ENCODE data around the gene FSHB.
"Not testable (repeated sequence)": the region's sequence is repeated elsewhere in the genome, so short reads cannot be mapped to it uniquely, and the experiment has no call there.

Gene FSHB

GRCh38 chr11:30230714-30231113, at the start of gene FSHB:
TSS of gene FSHB (plus strand) at chr11:30231014. CDS start at chr11:30231903, 889 bp downstream.
- no peaks in the 10 kb centered on the region for H3K9me3 ChIP-seq (ENCODE audit: control insufficient read depth, low read length)
- no peak within 1 kb of the TSS for H3K4me2 ChIP-seq (ENCODE audit: low read length)
- no peak within 1 kb of the TSS for H3K9ac ChIP-seq
- H3K27ac ChIP-seq: no peak within 1 kb of the TSS
- no peaks in the 10 kb centered on the region for H3K79me2 ChIP-seq
- no peak for TF ChIP-seq CTCF (IDR thresholded peaks at IDR 0.05)
- H3K36me3 ChIP-seq (ENCODE audit: control insufficient read depth, insufficient read depth, low read length): no peaks in the 10 kb centered on the region
- no peaks in the 10 kb centered on the region for H3K4me1 ChIP-seq
- no peak within 1 kb of the TSS for H3K4me3 ChIP-seq (ENCODE audit: low read depth, low read length)
- no peak within 1 kb of the TSS for H2AFZ ChIP-seq
- no peaks in the 10 kb centered on the region for H3K27me3 ChIP-seq (ENCODE audit: control insufficient read depth, insufficient read depth, low read length)

GRCh38 chr11:30186748-30187147, 44.1 kb upstream of the FSHB start:
- Histone ChIP-seq H3K9me3 (ENCODE audit: control insufficient read depth, low read length) (no peaks in the 10 kb centered on the region), H3K79me2 (no peaks in the 10 kb centered on the region), H3K36me3 (ENCODE audit: control insufficient read depth, insufficient read depth, low read length) (no peaks in the 10 kb centered on the region), H3K27me3 (ENCODE audit: control insufficient read depth, insufficient read depth, low read length) (no peaks in the 10 kb centered on the region), H2AFZ (no peak overlapping the region), H3K4me3 (ENCODE audit: low read depth, low read length) (no peak overlapping the region), H3K27ac (no peak overlapping the region), H3K4me2 (ENCODE audit: low read length) (no peak overlapping the region), H3K9ac (no peak overlapping the region), H3K4me1 (no peaks in the 10 kb centered on the region)
- no peak for TF ChIP-seq CTCF (IDR thresholded peaks at IDR 0.05)

GRCh38 chr11:30192620-30193019, 38.2 kb upstream of the FSHB start:
- peaks cover 3% of the 10 kb centered on the region for H3K4me1 ChIP-seq
- H3K4me3 ChIP-seq (ENCODE audit: low read depth, low read length): no peak overlapping the region
- no peaks in the 10 kb centered on the region for H3K36me3 ChIP-seq (ENCODE audit: control insufficient read depth, insufficient read depth, low read length)
- H3K27ac ChIP-seq: no peak overlapping the region
- H3K4me2 ChIP-seq (ENCODE audit: low read length): no peak overlapping the region
- no peaks in the 10 kb centered on the region for H3K9me3 ChIP-seq (ENCODE audit: control insufficient read depth, low read length)
- no peaks in the 10 kb centered on the region for H3K79me2 ChIP-seq
- no peak overlapping the region for H3K9ac ChIP-seq
- TF ChIP-seq CTCF (IDR thresholded peaks at IDR 0.05): no peak
- no peak overlapping the region for H2AFZ ChIP-seq
- H3K27me3 ChIP-seq (ENCODE audit: control insufficient read depth, insufficient read depth, low read length): no peaks in the 10 kb centered on the region

GRCh38 chr11:30196400-30197206, 34.2 kb upstream of the FSHB start:
- no peaks in the 10 kb centered on the region for H3K79me2 ChIP-seq
- no peaks in the 10 kb centered on the region for H3K27me3 ChIP-seq (ENCODE audit: control insufficient read depth, insufficient read depth, low read length)
- H3K9ac ChIP-seq: no peak overlapping the region
- H3K4me3 ChIP-seq (ENCODE audit: low read depth, low read length): no peak overlapping the region
- H3K4me1 ChIP-seq: peaks cover 3% of the 10 kb centered on the region
- no peak overlapping the region for H3K27ac ChIP-seq
- no peaks in the 10 kb centered on the region for H3K36me3 ChIP-seq (ENCODE audit: control insufficient read depth, insufficient read depth, low read length)
- TF ChIP-seq CTCF (IDR thresholded peaks at IDR 0.05): peak; percentile 50
- H3K4me2 ChIP-seq (ENCODE audit: low read length): no peak overlapping the region
- H3K9me3 ChIP-seq (ENCODE audit: control insufficient read depth, low read length): no peaks in the 10 kb centered on the region
- peak overlapping the region; percentile 42 for H2AFZ ChIP-seq

- Histone ChIP-seq H2AFZ (no peak overlapping the region), H3K27me3 (ENCODE audit: control insufficient read depth, insufficient read depth, low read length) (no peaks in the 10 kb centered on the region), H3K79me2 (no peaks in the 10 kb centered on the region), H3K9me3 (ENCODE audit: control insufficient read depth, low read length) (no peaks in the 10 kb centered on the region), H3K4me1 (no peaks in the 10 kb centered on the region), H3K27ac (no peak overlapping the region), H3K36me3 (ENCODE audit: control insufficient read depth, insufficient read depth, low read length) (no peaks in the 10 kb centered on the region), H3K9ac (no peak overlapping the region), H3K4me2 (ENCODE audit: low read length) (no peak overlapping the region), H3K4me3 (ENCODE audit: low read depth, low read length) (no peak overlapping the region)
- TF ChIP-seq CTCF (IDR thresholded peaks at IDR 0.05): no peak
Measured at GRCh38 chr11:30197869-30198268, 32.9 kb upstream of the FSHB start.

GRCh38 chr11:30202989-30203388, 27.8 kb upstream of the FSHB start:
- not testable (repeated sequence) for H3K27me3 ChIP-seq (ENCODE audit: control insufficient read depth, insufficient read depth, low read length); H3K4me3 ChIP-seq (ENCODE audit: low read depth, low read length); H3K4me1 ChIP-seq; H3K79me2 ChIP-seq; H3K27ac ChIP-seq; H3K9ac ChIP-seq; H3K4me2 ChIP-seq (ENCODE audit: low read length); H3K36me3 ChIP-seq (ENCODE audit: control insufficient read depth, insufficient read depth, low read length); H3K9me3 ChIP-seq (ENCODE audit: control insufficient read depth, low read length); H2AFZ ChIP-seq

All from parathyroid adenoma (tissue), 2 donors.